HG02885 (cell line): ENCODE measurements around the gene CWF19L2.
"Not testable (repeated sequence)": the region's sequence is repeated elsewhere in the genome, so short reads cannot be mapped to it uniquely, and the experiment has no call there.

Source experiments
- ATAC-seq: cut with Tn5 transposase; IDR thresholded peaks from one replicate; pipeline ENCODE4 v1.9.1; 2021; ENCODE audit warnings: mild to moderate bottlenecking; ENCODE audit not compliant: unreplicated experiment, poor library complexity

Gene CWF19L2

DNA sequence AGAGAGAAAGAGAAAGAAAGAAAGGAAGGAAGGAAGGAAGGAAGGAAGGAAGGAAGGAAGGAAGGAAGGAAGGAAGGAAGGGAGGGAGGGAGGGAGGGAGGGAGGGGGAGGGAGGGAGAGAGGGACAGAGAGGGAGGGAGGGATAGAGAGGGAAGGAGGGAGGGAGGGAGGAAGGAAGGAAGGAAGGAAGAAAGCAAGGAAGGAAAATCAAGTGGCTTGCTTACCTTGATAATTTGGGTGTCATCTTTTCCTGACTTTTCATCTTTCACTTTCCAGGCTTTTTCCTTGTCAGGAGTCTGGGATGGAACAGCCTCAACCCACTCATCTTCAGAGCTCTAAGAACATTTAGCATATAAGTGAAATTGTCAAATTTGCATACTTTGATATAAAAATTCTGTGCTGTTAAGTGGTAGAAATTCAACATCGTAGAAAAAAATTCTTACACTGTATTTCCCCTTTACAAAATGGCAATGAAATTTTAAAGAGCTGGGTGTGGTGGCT lies 14.9 kb downstream of the CWF19L2 start:
- ATAC-seq, result no peak

DNA sequence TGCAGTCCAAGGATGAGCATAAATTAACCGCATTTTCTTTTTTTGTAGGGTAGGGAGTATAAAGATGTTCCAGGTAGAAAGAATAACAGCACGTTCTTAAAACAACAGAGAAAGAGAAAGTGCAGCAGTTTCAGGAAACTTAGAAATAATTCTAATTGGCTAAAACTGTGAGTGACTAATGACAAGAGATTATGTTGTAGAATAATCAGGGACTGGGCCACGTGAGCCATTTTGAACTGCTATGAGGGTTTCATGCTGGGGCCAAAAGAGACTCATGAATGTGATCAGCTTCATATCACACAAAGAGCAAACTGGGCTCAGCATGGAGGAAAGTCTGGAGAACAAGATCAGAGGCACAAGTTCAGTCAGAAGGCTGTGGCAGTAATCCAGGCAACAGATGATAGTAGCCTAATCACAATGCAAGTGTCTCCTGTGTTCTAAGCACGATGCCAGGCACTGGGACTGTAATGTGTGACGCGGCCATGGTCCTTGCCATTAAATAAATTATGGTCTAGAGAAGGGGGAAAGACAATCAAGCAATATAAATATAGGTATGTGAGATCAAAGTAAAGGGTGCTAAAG lies 17.9 kb downstream of the CWF19L2 start:
- ATAC-seq, result no peak

DNA sequence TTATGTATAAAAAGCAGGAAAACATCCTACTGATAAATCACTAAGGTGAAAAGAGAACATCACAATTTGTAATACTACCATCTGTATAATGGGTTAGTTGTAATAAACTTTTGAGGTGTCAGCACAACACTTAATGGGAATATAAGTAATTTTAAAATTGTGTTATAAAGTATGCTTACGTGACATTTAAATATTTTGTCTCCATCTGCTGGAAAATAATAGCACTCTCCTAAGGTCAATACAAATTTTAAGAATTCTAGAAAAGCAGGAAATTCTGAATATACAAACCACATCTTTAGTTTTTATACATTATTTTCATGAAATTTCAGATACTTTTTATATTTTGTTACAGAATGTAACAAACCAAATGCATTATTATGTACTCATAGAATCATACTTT lies 19.5 kb downstream of the CWF19L2 start:
- no peak for ATAC-seq

DNA sequence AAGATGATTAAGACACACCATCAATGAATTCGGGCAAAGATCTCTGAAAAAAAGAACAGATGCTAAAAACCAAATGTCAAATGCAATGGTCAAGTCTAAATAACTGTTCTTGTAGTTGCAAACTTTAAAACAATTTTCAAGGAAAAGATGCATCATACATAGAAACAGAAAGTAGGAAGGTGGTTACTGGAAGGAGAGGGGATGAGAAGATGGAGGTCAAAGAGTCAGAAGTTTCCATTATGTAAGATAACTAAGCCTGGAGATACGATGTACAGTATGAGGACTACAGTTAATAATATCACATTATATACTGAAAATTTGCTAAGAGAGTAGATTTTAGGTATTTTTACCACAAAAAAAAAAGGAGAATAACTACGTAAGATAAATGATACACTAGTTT lies 27.1 kb downstream of the CWF19L2 start:
- ATAC-seq, result no peak

DNA sequence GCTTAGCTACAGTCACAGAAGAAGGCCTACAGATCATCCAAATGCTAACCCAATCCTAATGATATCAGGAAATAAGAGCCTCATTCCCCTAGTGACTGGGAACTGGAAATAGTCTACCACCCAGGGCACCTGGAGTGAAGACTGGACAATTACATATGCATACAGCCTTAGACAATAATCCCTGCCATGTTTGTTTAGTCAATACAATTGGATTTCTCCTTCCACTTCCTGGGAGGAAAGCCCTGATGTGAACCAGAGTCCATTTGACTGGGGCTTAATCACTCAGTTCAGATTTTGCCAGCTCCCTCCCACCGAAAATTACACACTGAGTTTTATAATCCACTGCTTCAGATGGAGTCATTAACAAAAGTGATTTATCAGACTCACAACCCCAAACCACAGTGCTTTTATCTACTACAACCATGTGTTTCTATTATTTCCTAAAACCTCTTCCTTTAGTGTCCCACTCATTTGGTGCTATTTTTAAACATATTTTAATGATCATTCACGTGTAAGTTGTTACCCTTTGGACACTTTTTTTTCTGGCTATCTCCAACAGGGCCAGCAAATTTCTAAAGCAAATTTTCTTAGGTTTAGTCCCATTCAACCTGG lies 29.9 kb downstream of the CWF19L2 start:
- no peak for ATAC-seq

DNA sequence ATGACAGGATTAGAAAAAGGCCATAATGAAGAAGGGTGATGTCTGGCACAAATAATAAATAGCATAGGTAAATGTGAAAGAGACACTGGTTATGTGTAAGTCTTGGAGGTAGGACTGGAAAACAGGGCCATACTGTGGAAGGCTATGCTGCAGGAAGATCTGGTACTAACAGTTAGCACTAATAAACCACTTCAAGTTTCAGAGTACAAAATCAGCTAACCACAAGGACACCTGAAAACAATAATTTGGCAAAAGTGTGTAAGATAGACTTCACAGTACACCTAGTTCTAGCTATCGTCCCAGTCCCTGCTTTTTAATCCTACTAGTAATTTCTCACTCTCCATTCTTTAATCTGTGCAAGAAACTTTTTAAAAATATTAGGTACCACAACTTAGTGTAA lies 44.3 kb downstream of the CWF19L2 start:
- peak; percentile 54 for ATAC-seq

DNA sequence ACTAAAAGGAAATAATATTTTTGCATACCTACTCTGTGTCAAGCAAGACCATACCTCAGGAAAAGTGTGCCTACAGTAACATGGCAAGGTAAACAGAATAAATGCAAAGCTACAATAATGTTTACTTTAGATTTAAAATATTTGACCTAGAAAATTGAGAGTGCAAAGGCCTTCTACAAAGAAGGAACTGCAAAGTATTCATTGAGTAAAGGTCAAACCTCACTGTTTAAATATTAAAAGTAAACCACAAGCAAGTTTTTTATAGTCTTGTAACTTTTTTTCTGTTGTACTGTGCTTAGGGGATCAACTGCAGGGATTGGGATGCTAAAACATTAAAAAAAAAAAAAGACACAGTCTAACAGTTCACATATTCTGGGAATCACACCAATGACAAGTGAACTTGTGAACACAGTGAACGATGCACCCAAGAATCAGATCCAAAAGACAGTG lies 48.8 kb downstream of the CWF19L2 start:
- ATAC-seq, result no peak

DNA sequence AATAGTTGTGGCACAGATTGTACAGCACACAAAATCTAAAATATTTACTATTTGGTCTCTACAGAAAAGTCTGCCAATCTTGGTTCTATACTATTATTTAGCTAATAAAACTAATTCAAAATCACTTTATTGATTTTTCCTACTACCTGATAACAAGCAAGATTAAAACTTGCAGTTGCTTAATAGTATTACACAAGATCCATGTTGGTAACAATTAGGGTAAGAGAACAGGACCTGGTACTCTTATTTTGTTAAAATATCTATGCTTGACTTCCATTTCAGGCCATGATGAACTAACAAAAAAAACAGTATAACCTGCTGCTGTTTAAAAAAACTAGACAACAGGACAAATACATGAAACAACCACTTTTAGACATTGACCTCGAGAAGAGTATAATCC lies 52.4 kb downstream of the CWF19L2 start:
- no peak for ATAC-seq

DNA sequence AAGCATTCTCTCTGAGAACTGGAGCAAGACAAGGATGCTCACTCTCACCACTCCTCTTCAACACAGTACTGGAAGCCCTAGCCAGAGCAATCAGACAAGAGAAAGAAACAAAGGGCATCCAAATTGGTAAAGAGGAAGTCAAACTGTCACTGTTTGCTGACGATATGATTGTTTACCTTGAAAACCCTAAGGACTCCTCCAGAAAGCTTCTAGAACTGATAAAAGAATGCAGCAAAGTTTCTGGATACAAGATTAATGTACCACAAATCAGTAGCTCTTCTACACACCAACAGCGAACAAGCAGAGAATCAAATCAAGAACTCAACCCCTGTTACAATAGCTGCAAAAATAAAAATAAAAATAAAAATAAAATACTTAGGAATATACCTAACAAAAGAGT lies 56.5 kb downstream of the CWF19L2 start:
- ATAC-seq, result not testable (repeated sequence)

DNA sequence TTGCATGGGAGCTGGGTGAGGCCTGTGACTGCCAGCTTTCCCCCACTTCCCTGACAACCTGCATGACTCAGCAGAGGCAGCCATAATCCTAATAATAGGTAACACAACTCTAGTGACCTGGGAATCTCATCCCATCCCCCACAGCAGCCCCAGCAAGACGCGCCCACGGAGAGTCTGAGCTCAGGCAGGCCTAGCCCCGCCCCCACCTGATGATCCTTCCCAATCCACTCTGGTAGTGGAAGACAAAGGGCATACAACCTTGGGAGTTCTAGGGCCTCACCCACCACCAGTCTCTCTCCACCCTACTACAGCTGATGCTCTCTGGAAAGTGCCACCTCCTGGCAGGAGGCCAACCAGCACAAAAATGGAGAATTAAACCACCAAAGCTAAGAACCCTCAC lies 60.3 kb downstream of the CWF19L2 start:
- no peak for ATAC-seq

DNA sequence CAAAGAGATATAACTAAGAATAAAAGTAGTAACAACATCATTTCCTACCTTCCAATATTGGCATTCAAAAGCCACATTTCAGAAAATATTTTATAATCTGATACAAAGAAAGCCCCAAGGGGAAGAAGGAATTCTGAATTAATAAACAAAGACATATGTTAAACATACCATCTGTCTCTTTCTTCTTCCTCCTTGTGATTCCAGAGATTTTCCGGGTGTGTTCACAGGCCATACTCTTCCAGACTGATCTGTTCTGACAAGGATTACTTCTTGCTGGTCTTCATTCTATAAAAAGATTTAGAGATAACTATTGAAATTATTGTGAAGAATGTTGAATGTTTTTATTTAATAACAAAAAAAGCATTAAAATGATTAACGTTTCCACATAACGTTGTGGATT lies 65.0 kb downstream of the CWF19L2 start:
- no peak for ATAC-seq

DNA sequence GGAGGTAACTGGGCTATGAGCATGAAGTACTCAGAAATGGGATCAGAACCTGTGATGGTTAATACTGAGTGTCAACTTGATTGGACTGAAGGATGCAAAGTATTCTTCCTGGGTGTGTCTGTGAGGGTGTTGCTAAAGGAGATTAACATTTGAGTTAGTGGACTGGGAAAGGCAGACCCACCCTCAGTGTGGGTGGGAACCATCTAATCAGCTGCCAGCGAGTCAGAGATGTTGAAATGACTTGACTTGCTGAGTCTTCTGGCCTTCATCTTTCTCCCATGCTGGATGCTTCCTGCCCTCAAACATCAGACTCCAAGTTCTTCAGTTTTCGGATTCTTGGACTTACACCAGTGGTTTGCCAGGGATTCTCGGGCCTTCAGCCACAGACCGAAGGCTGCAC lies 66.9 kb downstream of the CWF19L2 start:
- not testable (repeated sequence) for ATAC-seq

DNA sequence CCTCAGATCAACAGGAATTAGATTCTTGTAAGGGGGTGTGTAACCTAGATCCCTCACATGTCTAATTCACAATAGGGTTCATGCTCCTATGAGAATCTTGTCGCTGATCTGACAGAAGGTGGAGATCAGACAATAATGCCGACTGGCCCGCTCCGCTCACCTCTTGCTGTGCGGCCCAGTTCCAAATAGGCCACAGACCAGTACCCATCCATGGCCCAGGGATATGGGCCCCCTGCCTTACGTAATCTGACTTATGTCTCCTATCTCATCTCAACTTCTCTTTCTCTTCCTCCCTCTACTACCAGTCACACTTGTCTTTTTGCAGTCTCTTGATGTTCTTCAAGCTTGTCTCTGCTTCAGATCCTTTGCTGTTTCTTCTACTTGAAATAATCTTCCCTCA lies 70.0 kb downstream of the CWF19L2 start:
- ATAC-seq, result no peak

DNA sequence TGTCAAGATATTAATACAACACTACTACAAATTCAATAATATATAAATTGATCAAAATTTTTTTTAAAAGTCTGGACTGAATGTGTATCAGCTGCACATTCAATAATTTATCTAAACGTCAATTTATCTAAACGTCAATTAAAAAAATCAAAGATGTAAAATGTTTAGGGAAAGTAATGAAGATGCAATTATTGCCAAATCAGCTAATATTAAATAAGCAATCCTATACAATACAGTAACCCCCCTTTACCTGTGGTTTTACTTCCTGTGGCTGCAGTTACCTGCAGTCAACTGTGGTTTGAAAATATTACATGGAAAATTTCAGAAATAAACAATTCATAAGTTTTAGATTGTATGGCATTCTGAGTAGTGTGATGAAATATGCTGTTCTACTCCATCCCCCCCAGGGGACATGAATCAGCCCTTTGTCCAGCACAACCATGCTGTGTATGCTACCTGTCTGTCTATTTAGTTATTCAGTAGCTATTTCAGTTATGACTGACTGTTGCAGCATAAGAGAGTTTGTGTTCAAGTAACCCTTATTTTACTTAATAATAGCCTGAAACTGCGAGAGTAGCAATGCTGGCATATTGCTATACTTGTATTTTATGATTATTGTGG lies 72.2 kb downstream of the CWF19L2 start:
- ATAC-seq, result no peak

DNA sequence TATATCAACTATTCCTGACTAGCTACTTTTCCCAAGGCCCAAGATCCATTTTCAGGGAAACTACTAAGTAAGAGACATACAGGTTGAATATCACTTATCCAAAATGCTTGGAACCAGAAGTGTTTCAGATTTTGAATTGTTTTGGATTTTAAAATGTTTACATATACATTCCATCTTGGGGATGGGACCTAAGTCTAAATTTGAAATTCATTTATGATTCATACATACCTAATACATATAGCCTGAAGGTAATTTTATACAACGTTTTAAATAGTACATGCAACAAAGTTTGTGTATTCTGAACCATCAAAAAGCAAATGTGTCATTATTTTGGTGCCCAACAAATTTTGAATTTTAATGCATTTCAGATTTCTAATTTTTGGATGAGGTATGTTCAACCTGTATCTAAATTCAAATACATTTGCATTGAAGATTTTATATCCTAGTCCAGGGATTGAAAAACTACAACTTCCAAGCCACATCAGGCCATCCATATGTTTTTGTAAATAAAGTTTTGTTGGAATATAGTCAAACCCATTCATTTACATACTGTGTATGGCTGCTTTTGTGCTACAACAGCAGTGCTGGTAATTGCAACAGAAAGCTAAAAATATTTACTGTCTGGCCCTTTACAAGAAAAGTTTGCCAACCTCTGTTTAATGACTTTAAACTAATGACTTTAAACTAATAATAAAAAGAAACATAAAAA lies 73.3 kb downstream of the CWF19L2 start:
- no peak for ATAC-seq

DNA sequence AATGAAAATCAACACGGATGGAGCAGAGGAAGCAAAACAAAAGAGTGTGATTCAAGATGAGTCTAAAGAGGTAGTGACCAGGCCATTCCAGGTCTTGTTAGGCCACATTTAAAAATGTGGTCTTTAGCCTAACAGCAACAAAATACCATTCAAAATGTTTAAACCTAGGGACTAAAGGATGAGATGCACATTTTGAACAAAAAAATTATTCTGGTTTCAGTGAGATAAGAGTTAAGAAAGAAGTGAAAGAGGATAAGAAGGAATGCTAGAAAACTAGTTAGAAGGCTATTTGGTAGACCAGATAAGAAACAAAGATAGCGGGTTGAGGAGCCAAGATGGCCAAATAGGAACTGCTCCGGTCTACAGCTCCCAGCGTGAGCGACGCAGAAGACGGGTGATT lies 85.2 kb downstream of the CWF19L2 start:
- ATAC-seq, result no peak

DNA sequence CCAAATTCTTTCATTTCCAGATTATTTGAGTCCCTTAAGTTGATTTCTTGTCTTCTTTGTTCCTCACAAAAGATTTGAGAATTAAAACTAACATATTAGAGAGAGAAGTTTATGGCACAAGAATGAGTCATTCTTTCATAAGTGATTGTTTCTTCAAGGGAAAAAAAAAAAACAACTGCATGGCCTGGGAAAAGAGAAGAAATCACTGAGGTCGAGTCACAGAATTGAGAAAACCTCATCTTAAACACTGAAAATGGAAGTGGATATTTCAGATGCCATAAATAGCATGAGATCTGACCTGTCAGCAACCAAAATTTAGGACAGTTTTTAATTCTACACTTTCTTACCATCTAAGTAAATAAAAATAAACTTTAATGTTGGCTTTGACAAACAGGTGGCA lies 87.2 kb downstream of the CWF19L2 start:
- ATAC-seq, result no peak

DNA sequence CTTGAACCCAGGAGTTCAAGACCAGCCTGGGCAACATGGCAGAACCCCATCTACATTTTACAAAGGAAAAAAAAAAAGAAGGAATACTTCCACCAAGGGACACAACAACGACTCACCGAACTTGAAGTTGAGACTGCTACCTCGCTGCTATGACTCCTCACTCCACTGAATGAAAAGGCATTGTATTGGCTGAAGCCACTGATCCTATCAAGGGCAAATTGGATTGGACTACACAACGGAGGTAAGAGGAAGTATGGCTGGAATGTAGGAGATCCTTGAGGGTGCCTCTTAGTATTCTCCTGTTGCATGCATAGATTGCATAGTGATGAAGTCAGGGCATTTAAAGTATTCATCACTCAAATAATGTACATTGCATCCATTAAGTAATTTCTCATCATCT lies 97.9 kb downstream of the CWF19L2 start:
- ATAC-seq, result no peak

DNA sequence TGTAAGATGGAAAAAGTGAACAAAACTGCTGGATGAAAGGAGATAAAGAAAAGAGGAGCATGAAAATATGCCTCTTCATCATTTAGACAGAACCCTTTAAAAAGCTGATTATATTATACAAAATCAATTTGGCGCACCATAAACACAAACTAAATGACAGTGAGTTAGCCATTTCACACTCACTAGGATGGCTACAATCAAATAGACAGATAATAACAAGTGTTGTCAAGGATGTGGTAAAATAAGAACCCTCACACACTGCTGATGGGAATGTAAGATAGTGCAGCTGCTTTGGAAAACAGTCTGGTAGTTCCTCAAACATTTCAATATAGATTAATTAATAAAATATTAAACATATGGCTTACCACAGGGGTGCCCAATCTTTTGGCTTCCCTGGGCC lies 99.7 kb downstream of the CWF19L2 start:
- ATAC-seq, result no peak

DNA sequence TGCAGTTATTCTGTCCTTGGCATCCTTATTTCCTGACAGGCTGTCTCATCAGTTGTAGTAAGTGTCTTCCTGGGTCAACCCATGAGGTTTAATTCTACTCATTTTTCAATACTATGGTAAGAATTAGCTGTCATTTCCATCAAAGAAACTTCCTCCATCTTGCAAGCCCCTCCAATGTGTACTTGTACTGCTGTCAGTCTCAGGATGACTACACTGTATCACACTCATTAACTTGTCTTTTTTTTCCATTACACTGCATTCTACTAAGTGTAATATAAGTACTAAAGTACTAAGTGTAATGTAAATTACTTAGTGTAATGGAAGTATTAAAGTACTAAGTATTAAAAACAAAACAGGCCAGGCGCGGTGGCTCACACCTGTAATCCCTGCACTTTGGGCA lies 102.8 kb downstream of the CWF19L2 start:
- no peak for ATAC-seq

DNA sequence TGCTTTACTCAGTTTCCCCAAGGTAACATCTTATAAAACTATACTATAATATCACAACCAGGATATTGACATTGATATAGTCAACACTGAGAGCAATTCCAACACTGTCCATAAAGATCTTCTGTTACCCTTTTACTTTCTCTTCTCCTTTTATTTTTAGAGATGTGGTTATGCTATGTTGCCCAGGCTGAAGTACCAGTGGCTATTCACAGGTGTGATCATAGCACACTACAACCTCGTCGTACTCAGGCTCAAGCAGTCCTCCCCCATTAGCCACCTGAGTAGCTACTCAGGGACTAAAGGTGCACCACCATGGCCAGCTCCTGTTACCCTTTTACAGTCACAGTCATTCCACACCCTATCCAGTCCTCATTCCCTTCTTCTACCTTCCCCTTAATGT lies 119.7 kb downstream of the CWF19L2 start:
- peak; percentile 59 for ATAC-seq
